Measurements from ENCODE around the gene TRIO.
"Not testable (repeated sequence)": the region's sequence is repeated elsewhere in the genome, so short reads cannot be mapped to it uniquely, and the experiment has no call there.

TRIO gene

GRCh38 chr5:14510156-14510734 lies 367.1 kb downstream of the TRIO start:
- no peak for DNase-seq (ENCODE audit: low read depth)

GRCh38 chr5:14510880-14511279 lies 367.7 kb downstream of the TRIO start:
- DNase-seq (ENCODE audit: low read depth): no peak

DNA sequence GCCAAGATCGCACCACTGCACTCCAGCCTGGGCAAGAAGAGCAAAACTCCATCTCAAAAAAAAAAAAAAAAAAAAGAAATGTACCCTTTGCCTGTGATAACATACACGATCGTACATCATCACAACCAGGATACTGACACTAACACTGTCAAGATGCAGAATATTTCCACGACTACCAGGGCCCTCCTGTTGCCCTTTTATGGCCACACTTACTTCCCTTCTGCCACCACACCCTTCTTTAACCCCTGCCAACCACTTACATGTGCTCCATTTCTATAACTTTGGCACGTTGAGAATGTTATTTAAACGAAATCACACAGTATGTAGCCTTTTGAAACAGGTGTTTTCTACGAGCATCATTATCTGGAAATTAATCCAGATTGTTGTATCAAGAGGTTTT lies 369.4 kb downstream of the TRIO start:
- no peak for DNase-seq (ENCODE audit: low read depth)

DNA sequence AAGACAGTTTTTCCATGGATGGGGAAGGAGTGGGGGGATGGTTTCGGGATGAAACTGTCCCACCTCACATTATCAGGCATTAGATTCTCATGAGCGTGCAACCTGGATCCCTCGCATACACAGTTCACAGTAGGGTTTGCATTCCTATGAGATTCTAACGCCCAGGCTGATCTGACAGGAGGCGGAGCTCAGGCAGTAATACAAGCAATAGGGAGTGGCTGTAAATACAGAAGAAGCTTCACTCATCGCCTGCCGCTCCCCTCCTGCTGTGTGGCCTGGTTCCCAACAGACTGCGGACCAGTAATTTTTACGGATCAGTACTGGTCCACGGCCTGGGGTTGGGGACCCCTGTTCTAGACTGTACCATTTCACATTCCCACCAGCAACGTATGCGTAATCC lies 370.1 kb downstream of the TRIO start:
- no peak for DNase-seq (ENCODE audit: low read depth)

- no peak for DNase-seq (ENCODE audit: low read depth)
These were observed 373.8 kb downstream of the TRIO start for GRCh38 chr5:14516901-14517300.

- no peak for DNase-seq (ENCODE audit: low read depth)
These were observed 375.5 kb downstream of the TRIO start for GRCh38 chr5:14518638-14519037.

DNA sequence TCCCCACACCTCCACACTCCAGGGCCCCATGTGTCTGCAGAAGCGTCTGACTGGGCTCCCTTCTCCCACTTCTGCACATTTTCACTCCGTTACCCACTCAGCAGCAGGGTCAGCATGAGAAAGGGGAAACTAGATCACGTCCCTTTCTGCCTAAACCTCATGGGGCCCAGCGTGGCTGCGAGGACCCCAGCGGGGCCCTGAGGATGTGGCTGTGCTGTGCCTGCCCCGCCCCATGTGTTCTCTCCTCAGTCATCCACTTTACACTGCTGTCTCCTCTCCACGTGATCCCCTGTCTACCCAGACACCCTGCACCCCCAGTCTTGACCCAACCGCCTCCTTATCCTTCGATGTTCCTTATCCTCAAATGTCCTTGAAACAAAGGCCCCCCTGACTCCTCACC lies 378.6 kb downstream of the TRIO start:
- DNase-seq (ENCODE audit: low read depth): no peak

GRCh38 chr5:14522721-14523120 lies 379.6 kb downstream of the TRIO start:
- no peak for DNase-seq (ENCODE audit: low read depth)

DNA sequence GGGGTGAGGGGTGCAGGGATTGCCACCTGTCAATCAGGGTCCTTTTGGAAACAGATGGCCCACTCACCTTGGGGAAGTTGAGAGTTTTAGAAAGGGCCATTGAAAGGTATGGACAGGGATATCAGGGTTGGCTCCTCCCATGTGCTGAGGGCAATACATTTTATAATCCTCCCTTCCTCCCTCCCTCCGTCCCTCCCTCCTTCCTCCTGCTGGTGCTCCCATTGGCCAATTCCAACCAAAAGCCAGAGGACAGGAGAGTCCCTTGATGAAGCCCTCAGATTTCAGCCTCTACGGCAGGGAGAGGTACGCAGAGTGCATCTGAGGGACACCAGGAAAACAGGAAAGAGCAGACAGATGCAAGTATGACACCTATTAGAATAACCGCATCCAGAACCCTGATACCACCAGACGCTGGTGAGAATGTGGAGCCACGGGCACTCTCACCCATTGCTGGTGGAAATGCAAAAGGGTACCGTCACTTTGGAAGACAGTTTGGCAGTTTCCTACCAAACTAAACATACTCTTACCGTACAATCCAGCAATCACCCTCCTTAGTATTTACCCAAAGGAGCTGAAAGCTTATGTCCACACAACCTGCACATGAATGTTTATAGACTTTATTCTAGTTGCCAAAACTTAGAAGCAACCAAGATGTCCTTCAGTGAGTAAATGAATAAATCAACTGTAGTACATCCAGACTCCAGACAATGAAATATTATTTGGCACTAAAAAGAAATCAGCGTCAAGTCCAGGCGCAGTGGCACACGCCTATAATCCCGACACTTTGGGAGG lies 380.3 kb downstream of the TRIO start:
- no peak for DNase-seq (ENCODE audit: low read depth)

- DNase-seq (ENCODE audit: low read depth): no peak
These were observed 382.3 kb downstream of the TRIO start for GRCh38 chr5:14525397-14525796.

DNA sequence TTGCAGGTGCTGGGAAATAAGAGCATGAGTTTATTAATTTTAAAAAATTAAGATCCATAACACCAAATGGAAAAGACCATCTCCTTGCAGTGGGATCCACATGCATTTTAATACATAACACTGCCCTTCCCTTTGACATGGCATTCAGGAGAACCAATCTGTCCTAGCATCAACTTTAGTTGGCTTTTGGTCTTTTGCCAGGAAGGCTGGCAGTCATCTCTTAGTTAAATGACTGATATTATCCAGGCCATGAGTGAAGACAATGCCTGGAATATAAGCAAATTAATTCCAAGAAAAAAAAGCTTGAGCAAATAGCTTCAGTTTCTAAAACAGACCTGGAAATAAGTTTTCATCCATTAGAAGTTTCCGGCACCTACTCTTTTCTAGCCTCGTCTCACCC lies 383.4 kb downstream of the TRIO start:
- DNase-seq (ENCODE audit: low read depth): no peak

- DNase-seq (ENCODE audit: low read depth): no peak
These were observed 385.0 kb downstream of the TRIO start for GRCh38 chr5:14528115-14528514.

- no peak for DNase-seq (ENCODE audit: low read depth)
These were observed 385.8 kb downstream of the TRIO start for GRCh38 chr5:14528926-14529325.

DNA sequence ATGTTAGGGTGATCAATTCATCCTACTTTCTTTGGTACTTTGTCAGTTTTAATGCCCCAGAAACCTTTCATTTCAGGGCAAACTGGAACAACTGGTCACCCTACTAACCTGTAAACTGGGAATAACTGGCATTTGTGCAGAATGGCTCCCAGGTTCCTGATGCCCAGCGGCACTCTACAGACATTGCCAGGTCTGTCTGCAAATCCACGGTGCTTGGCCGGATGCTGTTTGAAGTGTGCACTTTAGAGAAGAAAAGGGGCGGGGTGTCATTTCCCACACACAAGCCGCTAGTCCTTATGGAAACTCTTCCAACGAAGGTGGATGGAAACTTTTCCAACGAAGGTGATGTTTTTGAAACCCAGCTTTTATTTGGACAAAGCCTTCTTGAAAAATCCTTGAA lies 388.5 kb downstream of the TRIO start:
- DNase-seq (ENCODE audit: low read depth): no peak

DNA sequence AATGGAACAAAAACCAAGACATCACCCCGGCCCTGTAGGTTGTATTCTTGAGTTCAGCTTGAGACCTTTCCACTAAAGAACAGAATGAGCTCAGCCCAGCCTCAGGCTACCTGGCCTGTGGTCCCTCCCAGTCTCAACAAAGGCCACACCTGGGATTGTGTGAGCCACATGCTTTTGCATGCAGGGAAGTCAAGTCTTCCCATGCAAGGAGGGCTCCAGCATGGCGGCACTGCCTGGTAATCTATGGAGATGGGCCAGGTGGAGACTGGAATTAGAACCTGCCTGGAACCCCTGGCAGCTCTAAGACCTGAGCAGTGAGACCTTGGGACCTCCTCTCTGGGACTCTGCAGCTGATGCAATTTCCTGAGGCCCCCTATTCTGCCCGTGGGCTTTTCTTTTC lies 389.0 kb downstream of the TRIO start:
- no peak for DNase-seq (ENCODE audit: low read depth)

GRCh38 chr5:14534773-14535172 lies 391.6 kb downstream of the TRIO start:
- DNase-seq (ENCODE audit: low read depth): no peak

DNA sequence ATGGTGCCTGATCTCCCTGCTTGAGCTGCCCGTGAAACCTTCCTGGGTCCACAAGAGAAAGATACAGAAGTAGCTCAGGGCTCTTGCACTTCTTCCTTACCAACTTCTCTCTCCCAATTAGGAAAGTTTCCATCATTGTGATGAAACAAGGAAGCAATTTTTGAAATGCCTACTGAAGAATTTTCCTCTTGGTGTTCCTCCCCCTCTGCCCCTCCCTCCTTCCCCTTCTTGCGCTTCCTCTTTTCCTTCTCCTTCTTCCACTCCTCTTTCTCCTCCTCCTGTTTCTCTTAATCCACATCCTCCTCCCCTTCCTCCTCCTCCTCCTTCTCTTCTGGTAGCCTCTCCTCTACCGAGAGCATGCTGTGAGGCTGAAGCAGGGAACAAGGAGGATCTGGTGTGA lies 402.2 kb downstream of the TRIO start:
- DNase-seq (ENCODE audit: low read depth): no peak

DNA sequence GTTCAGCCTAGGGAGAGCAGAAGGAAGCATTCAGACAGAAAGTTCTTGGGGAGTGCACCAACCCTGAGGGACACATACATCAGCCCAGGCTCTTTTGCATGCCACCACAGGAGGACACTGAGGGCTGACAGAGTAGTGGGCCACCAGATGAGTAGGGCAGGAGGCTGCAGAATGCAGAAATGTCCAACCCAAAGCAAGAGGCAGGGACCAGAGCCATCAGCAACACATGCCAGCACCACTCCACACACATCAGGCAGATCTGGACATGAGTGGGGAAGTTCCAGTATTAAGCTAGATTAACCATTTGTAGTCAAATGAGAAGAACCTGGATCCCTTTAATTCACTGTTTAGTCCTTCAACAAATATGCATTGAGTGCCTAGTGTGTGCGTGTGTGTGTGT lies 402.7 kb downstream of the TRIO start:
- DNase-seq (ENCODE audit: low read depth): no peak

- DNase-seq (ENCODE audit: low read depth): no peak
These were observed 404.5 kb downstream of the TRIO start for GRCh38 chr5:14547666-14548065.

- no peak for DNase-seq (ENCODE audit: low read depth)
These were observed 408.1 kb downstream of the TRIO start for GRCh38 chr5:14551211-14551610.

DNA sequence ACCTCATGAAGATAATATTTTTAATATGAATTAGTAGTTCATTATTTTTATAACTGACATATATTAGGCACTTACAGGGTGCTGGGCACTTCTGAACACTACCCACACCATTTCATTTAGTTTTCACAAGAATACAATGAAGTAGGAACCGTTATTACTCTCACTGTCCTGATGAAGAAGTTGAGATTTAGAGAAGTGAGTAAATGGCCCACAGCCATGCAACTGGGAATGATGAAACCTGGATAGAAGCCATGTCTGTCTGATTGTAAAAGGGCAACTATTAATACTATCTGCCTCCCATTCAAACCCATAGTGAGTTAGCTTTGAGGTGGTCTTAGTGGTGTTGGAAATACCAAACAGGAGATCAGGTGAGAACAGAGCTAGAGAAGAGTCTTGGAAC lies 408.9 kb downstream of the TRIO start:
- DNase-seq (ENCODE audit: low read depth): no peak

- DNase-seq (ENCODE audit: low read depth): not testable (repeated sequence)
These were observed 411.1 kb downstream of the TRIO start for GRCh38 chr5:14554288-14554687.

GRCh38 chr5:14556015-14556414 lies 412.9 kb downstream of the TRIO start:
- no peak for DNase-seq (ENCODE audit: low read depth)

DNA sequence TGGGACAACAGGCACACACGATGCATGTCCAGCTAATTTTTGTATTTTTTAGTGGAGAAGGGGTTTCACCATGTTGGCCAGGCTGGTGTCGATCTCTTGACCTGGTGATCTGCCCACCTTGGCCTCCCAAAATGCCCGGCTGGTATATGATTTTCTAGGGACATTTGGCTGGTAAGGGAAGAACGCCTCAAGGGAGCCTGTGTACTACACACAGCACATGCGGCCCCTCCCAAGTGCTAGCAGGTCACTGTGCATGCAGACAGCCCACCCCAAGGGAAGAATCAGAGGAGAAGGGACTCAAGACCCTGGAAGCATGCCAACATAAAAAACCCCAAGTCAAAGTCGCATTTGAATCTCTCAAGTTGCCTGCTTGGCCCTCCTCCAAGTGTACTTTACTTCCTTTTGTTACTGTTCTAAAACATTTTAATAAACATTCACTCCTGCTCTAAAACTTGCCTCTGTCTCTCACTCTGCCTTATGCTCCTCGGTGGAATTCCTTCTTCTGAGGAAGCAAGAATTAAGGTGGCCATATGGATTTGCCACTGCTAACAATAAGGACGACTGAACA lies 414.1 kb downstream of the TRIO start:
- DNase-seq (ENCODE audit: low read depth): no peak

Measured in stimulated activated CD8-positive, alpha-beta memory T cell treated with anti-CD3 and anti-CD28 coated beads, Interleukin-12 subunit alpha, Interleukin-12 subunit beta, amount 100 ng/mL, for 4 hours (primary cell).